SK-N-SH (cell line): ENCODE results near the gene RNLS. TPM values are rescaled to one million over a fixed set of nuclear protein-coding genes. Genes with fewer than 3 reads are reported as not detected.

Experiments
- CTCF ChIA-PET: fragments of 300-600, 350-600 bp; formaldehyde crosslinking; extraction: SDS; loops from one replicate; lab custom pipeline; 2021; lab: Yijun Ruan, JAX
- POLR2A ChIA-PET: fragments of 350-600 bp; sonication (Branson Sonifier 250); formaldehyde crosslinking; extraction: SDS; loops from one replicate; lab custom pipeline; 2020; ENCODE audit warnings: antibody characterized with exemption, inconsistent platforms; lab: Yijun Ruan, JAX
- DNase-seq: peaks from one replicate; pipeline ENCODE4 v3.0.0; 2012
- H2AFZ ChIP-seq: fragments of 200-600 bp; sonication (generic); 2 replicates; pipeline ENCODE4 v1.8.1; 2016; ENCODE audit warnings: antibody characterized with exemption, mild to moderate bottlenecking, low read depth
- H3F3A ChIP-seq: fragments of 200-600 bp; sonication (generic); replicated peaks from 2 replicates; pipeline ENCODE3; 2016; ENCODE audit warnings: antibody characterized with exemption, mild to moderate bottlenecking; ENCODE audit not compliant: insufficient read depth
- H3K27ac ChIP-seq, 2 experiments: fragments of 200-500 bp in 1 of 2; fragments of 200-600 bp in 1 of 2; sonication (Bioruptor generic) in 1 of 2; sonication (generic), shearing (Covaris generic) in 1 of 2; 2 replicates each; pipeline versions ENCODE4 v1.5.1 to v1.6.1; 2014 to 2016; ENCODE audit warnings: low read depth in 2 of 2, inconsistent platforms in 1 of 2, low read length in 1 of 2, mild to moderate bottlenecking in 1 of 2, mixed read lengths in 1 of 2
- H3K27me3 ChIP-seq: fragments of 200-600 bp; sonication (generic), shearing (Covaris generic); 2 replicates; pipeline ENCODE4 v1.6.1; 2016; ENCODE audit warnings: mixed run types; ENCODE audit not compliant: insufficient read depth
- H3K36me3 ChIP-seq, 2 experiments: fragments of 200-500 bp in 1 of 2; fragments of 200-600 bp in 1 of 2; sonication (Bioruptor generic) in 1 of 2; sonication (generic) in 1 of 2; replicated peaks in 1 of 2; 2 replicates each; pipeline versions ENCODE3 to v1.5.1; 2014 to 2016; ENCODE audit warnings: low read length in 1 of 2, mild to moderate bottlenecking in 1 of 2; ENCODE audit not compliant: insufficient read depth in 2 of 2, control insufficient read depth in 1 of 2
- H3K4me1 ChIP-seq, 2 experiments: fragments of 200-500 bp in 1 of 2; fragments of 200-600 bp in 1 of 2; sonication (Bioruptor generic) in 1 of 2; sonication (generic), shearing (Covaris generic) in 1 of 2; 2 replicates each; pipeline versions ENCODE4 v1.5.1 to v1.6.1; 2014 to 2016; ENCODE audit warnings: low read depth in 1 of 2, low read length in 1 of 2, mixed run types in 1 of 2; ENCODE audit not compliant: insufficient read depth in 2 of 2, control insufficient read depth in 1 of 2
- H3K4me2 ChIP-seq: fragments of 200-600 bp; sonication (generic), shearing (Covaris generic); 2 replicates; pipeline ENCODE4 v1.6.1; 2017; ENCODE audit warnings: mixed run types
- H3K4me3 ChIP-seq, 2 experiments: fragments of 200-500 bp in 1 of 2; fragments of 200-600 bp in 1 of 2; sonication (Bioruptor generic) in 1 of 2; sonication (generic), shearing (Covaris generic) in 1 of 2; 2 replicates each; pipeline versions ENCODE4 v1.5.1 to v1.8.1; 2014 to 2016; ENCODE audit warnings: low read depth in 2 of 2, inconsistent platforms in 1 of 2, low read length in 1 of 2, mild to moderate bottlenecking in 1 of 2, mixed read lengths in 1 of 2, moderate library complexity in 1 of 2
- H3K79me2 ChIP-seq: fragments of 200-600 bp; sonication (generic); 2 replicates; pipeline ENCODE4 v1.8.1; 2017; ENCODE audit warnings: mild to moderate bottlenecking; ENCODE audit not compliant: insufficient read depth
- H3K9ac ChIP-seq: fragments of 200-600 bp; sonication (generic); 2 replicates; pipeline ENCODE4 v1.6.1; 2017; ENCODE audit warnings: mixed run types
- H3K9me2 ChIP-seq: fragments of 200-600 bp; sonication (generic); 2 replicates; pipeline ENCODE4 v1.6.1; 2017; ENCODE audit warnings: mixed run types
- H3K9me3 ChIP-seq: fragments of 200-600 bp; sonication (generic); 2 replicates; pipeline ENCODE4 v1.6.1; 2017; ENCODE audit warnings: mixed run types, mild to moderate bottlenecking, moderate library complexity
- H4K20me1 ChIP-seq: fragments of 200-600 bp; sonication (generic); 2 replicates; pipeline ENCODE4 v1.6.1; 2017; ENCODE audit warnings: mild to moderate bottlenecking, mixed run types; ENCODE audit not compliant: insufficient read depth
- CHD2 ChIP-seq: fragments of 150-350 bp; IDR thresholded peaks from 2 replicates; pipeline ENCODE4 v1.6.1; 2018; ENCODE audit warnings: low read length; ENCODE audit not compliant: partially characterized antibody
- CTCF ChIP-seq: fragments of 200-600 bp; sonication (generic); IDR thresholded peaks from 2 replicates; pipeline ENCODE4 v1.6.1; 2017; ENCODE audit warnings: antibody characterized with exemption, mild to moderate bottlenecking, moderate library complexity
- ELF1 ChIP-seq: IDR thresholded peaks from 2 replicates; pipeline ENCODE4 v1.4.0; 2012
- FOSL2 ChIP-seq: IDR thresholded peaks from 2 replicates; pipeline ENCODE4 v1.4.0; 2012; ENCODE audit warnings: low read depth, mild to moderate bottlenecking, moderate library complexity, borderline replicate concordance
- FOXM1 ChIP-seq: IDR thresholded peaks from 2 replicates; pipeline ENCODE4 v1.4.0; 2012; ENCODE audit warnings: low read depth, mild to moderate bottlenecking
- GABPA ChIP-seq: IDR thresholded peaks from 2 replicates; pipeline ENCODE4 v1.4.0; 2012; ENCODE audit warnings: low read depth, mild to moderate bottlenecking
- GATA2 ChIP-seq: sonication (generic); formaldehyde crosslinking; IDR thresholded peaks from 2 replicates; pipeline ENCODE4 v1.5.0; 2020; ENCODE audit warnings: mild to moderate bottlenecking, missing genetic modification reagents
- IRF3 ChIP-seq: fragments of 150-350 bp; IDR thresholded peaks from 2 replicates; pipeline ENCODE4 v1.6.1; 2016; ENCODE audit warnings: mild to moderate bottlenecking, low read depth, low read length
- JUND ChIP-seq: IDR thresholded peaks from 2 replicates; pipeline ENCODE4 v1.4.0; 2012
- MAX ChIP-seq: IDR thresholded peaks from 2 replicates; pipeline ENCODE4 v1.4.0; 2012; ENCODE audit warnings: low read depth
- MEF2A ChIP-seq: IDR thresholded peaks from 2 replicates; pipeline ENCODE4 v1.4.0; 2012; ENCODE audit warnings: low read depth, borderline replicate concordance
- MXI1 ChIP-seq: IDR thresholded peaks from 2 replicates; pipeline ENCODE4 v1.6.1; 2012; ENCODE audit warnings: mild to moderate bottlenecking, low read depth, low read length, improper control_type of control experiment
- NRF1 ChIP-seq: IDR thresholded peaks from 2 replicates; pipeline ENCODE4 v1.6.1; 2012; ENCODE audit warnings: low read depth, mild to moderate bottlenecking, low read length
- POLR2AphosphoS5 ChIP-seq: IDR thresholded peaks from 2 replicates; pipeline ENCODE4 v1.6.1; 2012; ENCODE audit warnings: low read depth, low read length
- RAD21 ChIP-seq: IDR thresholded peaks from 2 replicates; pipeline ENCODE4 v1.6.1; 2012; ENCODE audit warnings: mild to moderate bottlenecking, low read length
- TCF12 ChIP-seq: IDR thresholded peaks from 2 replicates; pipeline ENCODE4 v1.4.0; 2012
- WGBS: methylation state at CpG from one replicate; pipeline ENCODE4 v1.1.6; 2017; ENCODE audit warnings: low lambda C conversion rate; 5-methylcytosine and 5-hydroxymethylcytosine counted together
- polyA plus RNA-seq, 3 experiments: library from polyadenylated mRNA; depleted of rRNA; stranded (reverse); fragments of >200 nt; gene quantifications; 2 replicates each; pipeline ENCODE4 v1.2.3, GENCODE V29; 2012

RNLS gene
- polyA plus RNA-seq, 1 of the 3 experiments (the other 2 are of a cell fraction), result not detected

- DNase-seq, result no peak
- H4K20me1 ChIP-seq, result no peaks in the 10 kb centered on the region
- H3K4me3 ChIP-seq, result no peak overlapping the region
- TF ChIP-seq TCF12 (0 out of 2 replicates have a peak, but pooled peaks have one; percentile 33), RAD21 (no peak), FOSL2 (peak; percentile 57), MXI1 (no peak), JUND (peak; percentile 47)
- H3K9me3 ChIP-seq, result no peaks in the 10 kb centered on the region
- no peak overlapping the region for H3K27ac ChIP-seq
- no peaks in the 10 kb centered on the region for H3K36me3 ChIP-seq
- no peak overlapping the region for H3K4me2 ChIP-seq
- WGBS, result 61% methylated on average over 6 of the region's 6 CpGs
- H3K9me2 ChIP-seq, result no peaks in the 10 kb centered on the region
- H2AFZ ChIP-seq, result peak overlapping the region; percentile 31; the same call in 1 of the 2 replicates
- no peaks in the 10 kb centered on the region for H3K27me3 ChIP-seq
- ChIA-PET POLR2A (no interaction called here), CTCF (no interaction called here)
- H3K9ac ChIP-seq, result no peak overlapping the region
- H3K4me1 ChIP-seq, result no peaks in the 10 kb centered on the region; a peak in 1 of 4 replicates
- H3F3A ChIP-seq, result no peaks in the 10 kb centered on the region
- no peaks in the 10 kb centered on the region for H3K79me2 ChIP-seq
Measured at GRCh38 chr10:88499569-88500470, 83.3 kb downstream of the RNLS start.

GRCh38 chr10:88497913-88498312, 85.2 kb downstream of the RNLS start:
- Histone ChIP-seq H3K9me2 (no peaks in the 10 kb centered on the region), H3F3A (no peaks in the 10 kb centered on the region), H3K4me3 (no peak overlapping the region), H3K9me3 (no peaks in the 10 kb centered on the region), H3K27me3 (no peaks in the 10 kb centered on the region), H2AFZ (no peak overlapping the region), H4K20me1 (no peaks in the 10 kb centered on the region), H3K4me2 (no peak overlapping the region), H3K9ac (no peak overlapping the region), H3K79me2 (no peaks in the 10 kb centered on the region), H3K27ac (no peak overlapping the region), H3K36me3 (no peaks in the 10 kb centered on the region), H3K4me1 (peaks cover 0 to 8% of the 10 kb centered on the region in 2 experiments; a peak in 2 of 4 replicates)
- ChIA-PET CTCF (no interaction called here), POLR2A (no interaction called here)
- DNase-seq, result no peak
- TF ChIP-seq MAX (no peak), CHD2 (no peak), JUND (no peak), MEF2A (no peak), IRF3 (no peak), CTCF (no peak), POLR2AphosphoS5 (no peak), NRF1 (no peak), GABPA (no peak), GATA2 (CRISPR knock-in tag) (no peak), RAD21 (no peak), FOXM1 (no peak), TCF12 (no peak), ELF1 (no peak)
- 100% methylated on average over 1 of the region's 1 CpG for WGBS
